Astrocyte (in vitro differentiated cells and primary cell): ENCODE measurements around the gene RBPJ. TPM values are rescaled to one million over a fixed set of nuclear protein-coding genes. Genes with fewer than 3 reads are reported as not detected.

ENCODE experiments used
- DNase-seq: peaks from one replicate; pipeline ENCODE4 v3.0.0-alpha.2; 2010; ENCODE audit warnings: low read depth
- FAIRE-seq: peaks from 2 replicates; lab custom pipeline; 2011; peaks lifted over from hg19 to GRCh38; lab: Jason Lieb, UNC
- H2AFZ ChIP-seq: 2 replicates; pipeline ENCODE4 v1.6.0; 2012; ENCODE audit warnings: low read depth, low read length, inconsistent platforms
- H3K27ac ChIP-seq: 2 replicates; pipeline ENCODE4 v1.5.1; 2011; ENCODE audit warnings: low read depth, low read length, inconsistent platforms
- H3K27me3 ChIP-seq: 2 replicates; pipeline ENCODE4 v1.6.0; 2011; ENCODE audit warnings: low read length, inconsistent platforms; ENCODE audit not compliant: insufficient read depth
- H3K36me3 ChIP-seq: 2 replicates; pipeline ENCODE4 v1.5.1; 2011; ENCODE audit warnings: low read length, inconsistent platforms; ENCODE audit not compliant: insufficient read depth
- H3K4me1 ChIP-seq: 2 replicates; pipeline ENCODE4 v1.5.1; 2011; ENCODE audit warnings: low read length, inconsistent platforms; ENCODE audit not compliant: insufficient read depth
- H3K4me2 ChIP-seq: 2 replicates; pipeline ENCODE4 v1.6.0; 2012; ENCODE audit warnings: low read length, inconsistent platforms
- H3K4me3 ChIP-seq: 2 replicates; pipeline ENCODE4 v1.5.1; 2011; ENCODE audit warnings: low read depth, mild to moderate bottlenecking, low read length, inconsistent platforms; ENCODE audit not compliant: insufficient read depth
- H3K79me2 ChIP-seq: 2 replicates; pipeline ENCODE4 v1.6.0; 2012; ENCODE audit warnings: mild to moderate bottlenecking, low read length, inconsistent platforms; ENCODE audit not compliant: insufficient read depth
- H3K9ac ChIP-seq: 2 replicates; pipeline ENCODE4 v1.6.0; 2012; ENCODE audit warnings: mild to moderate bottlenecking, low read length, inconsistent platforms
- H3K9me3 ChIP-seq: 2 replicates; pipeline ENCODE4 v1.5.1; 2012; ENCODE audit warnings: low read depth, mild to moderate bottlenecking, low read length, inconsistent platforms; ENCODE audit not compliant: insufficient read depth
- H4K20me1 ChIP-seq: 2 replicates; pipeline ENCODE4 v1.6.0; 2012; ENCODE audit warnings: low read length, inconsistent platforms; ENCODE audit not compliant: insufficient read depth
- H3K27ac Mint-ChIP-seq: one replicate; pipeline ENCODE4 v1.8.0; 2021; ENCODE audit warnings: mild to moderate bottlenecking, mixed read lengths; ENCODE audit not compliant: unreplicated experiment
- H3K27me3 Mint-ChIP-seq: one replicate; pipeline ENCODE4 v1.8.0; 2021; ENCODE audit warnings: low read depth, mixed read lengths; ENCODE audit not compliant: unreplicated experiment
- H3K36me3 Mint-ChIP-seq: one replicate; pipeline ENCODE4 v1.8.0; 2021; ENCODE audit warnings: low read depth, mixed read lengths; ENCODE audit not compliant: unreplicated experiment
- H3K4me1 Mint-ChIP-seq: one replicate; pipeline ENCODE4 v1.8.0; 2021; ENCODE audit warnings: low read depth, mixed read lengths; ENCODE audit not compliant: unreplicated experiment
- H3K4me3 Mint-ChIP-seq: one replicate; pipeline ENCODE4 v1.8.0; 2021; ENCODE audit warnings: mild to moderate bottlenecking, moderate library complexity, mixed read lengths; ENCODE audit not compliant: unreplicated experiment
- H3K9me3 Mint-ChIP-seq: one replicate; pipeline ENCODE4 v1.8.0; 2021; ENCODE audit warnings: mild to moderate bottlenecking, mixed read lengths; ENCODE audit not compliant: unreplicated experiment
- CTCF ChIP-seq: IDR thresholded peaks from 2 replicates; pipeline ENCODE4 v1.5.1; 2011; ENCODE audit warnings: low read depth, mild to moderate bottlenecking, inconsistent platforms, low read length, moderate library complexity; ENCODE audit not compliant: insufficient read depth
- EZH2 ChIP-seq: IDR thresholded peaks from 2 replicates; pipeline ENCODE4 v1.6.1; 2012; ENCODE audit warnings: mild to moderate bottlenecking, low read length, inconsistent platforms; ENCODE audit not compliant: insufficient read depth
- total RNA-seq: library from RNA; stranded (reverse); gene quantifications from 2 replicates; pipeline ENCODE4 v1.2.1, GENCODE V29; 2021

The RBPJ gene
- total RNA-seq, 1 donor from 2014 or later: 96.3 TPM

GRCh38 chr4:26272654-26273615, 47.9 kb upstream of the RBPJ start:
- Histone ChIP-seq H3K4me3 (no peak overlapping the region), H3K27me3 (no peaks in the 10 kb centered on the region), H3K27ac (no peak overlapping the region), H3K4me1 (no peaks in the 10 kb centered on the region), H3K9me3 (no peaks in the 10 kb centered on the region), H3K79me2 (no peaks in the 10 kb centered on the region), H3K4me2 (no peak overlapping the region), H3K36me3 (no peaks in the 10 kb centered on the region), H2AFZ (no peak overlapping the region), H4K20me1 (no peaks in the 10 kb centered on the region), H3K9ac (no peak overlapping the region)
- Mint-ChIP-seq H3K27ac (no peak overlapping the region), H3K4me1 (no peaks in the 10 kb centered on the region), H3K36me3 (no peaks in the 10 kb centered on the region), H3K9me3 (no peaks in the 10 kb centered on the region), H3K4me3 (no peak overlapping the region), H3K27me3 (no peaks in the 10 kb centered on the region)
- no peak for DNase-seq
- TF ChIP-seq EZH2 (no peak), CTCF (no peak)
- no peak for FAIRE-seq

GRCh38 chr4:26273616-26273980, 47.2 kb upstream of the RBPJ start:
- no peak overlapping the region for H3K9ac ChIP-seq
- Mint-ChIP-seq H3K27me3 (peaks cover under 1% of the 10 kb centered on the region), H3K9me3 (no peaks in the 10 kb centered on the region), H3K27ac (no peak overlapping the region), H3K36me3 (no peaks in the 10 kb centered on the region), H3K4me1 (no peaks in the 10 kb centered on the region), H3K4me3 (no peak overlapping the region)
- H2AFZ ChIP-seq: no peak overlapping the region
- no peak for DNase-seq
- H3K27ac ChIP-seq: no peak overlapping the region
- H3K4me1 ChIP-seq: no peaks in the 10 kb centered on the region
- no peak overlapping the region for H3K4me2 ChIP-seq
- TF ChIP-seq CTCF: no peak
- TF ChIP-seq EZH2: no peak
- no peaks in the 10 kb centered on the region for H3K36me3 ChIP-seq
- no peak for FAIRE-seq
- no peaks in the 10 kb centered on the region for H4K20me1 ChIP-seq
- H3K4me3 ChIP-seq: no peak overlapping the region
- no peaks in the 10 kb centered on the region for H3K27me3 ChIP-seq
- H3K9me3 ChIP-seq: no peaks in the 10 kb centered on the region
- H3K79me2 ChIP-seq: no peaks in the 10 kb centered on the region

DNA sequence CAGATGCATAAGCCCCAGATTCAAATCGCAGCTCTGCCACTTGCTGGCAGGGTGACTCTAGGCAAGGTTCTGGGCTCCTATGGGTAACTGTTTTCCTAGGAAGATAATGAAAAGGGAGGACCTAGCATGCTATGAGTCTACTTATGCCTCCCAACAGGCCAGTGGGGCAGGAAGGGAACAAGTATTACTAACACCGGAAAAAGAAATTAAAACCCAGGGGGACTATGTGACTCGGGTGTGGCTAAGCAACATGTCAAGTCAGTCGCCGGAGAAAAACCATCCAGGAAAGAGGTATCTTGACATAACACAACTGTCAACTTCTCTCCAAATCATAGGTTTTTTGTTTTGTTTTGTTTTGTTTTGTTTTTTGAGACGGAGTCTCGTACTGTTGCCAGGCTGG, 45.5 kb upstream of the RBPJ start:
- Histone ChIP-seq H3K9me3 (no peaks in the 10 kb centered on the region), H2AFZ (no peak overlapping the region), H4K20me1 (no peaks in the 10 kb centered on the region), H3K4me2 (no peak overlapping the region), H3K4me1 (no peaks in the 10 kb centered on the region), H3K9ac (no peak overlapping the region), H3K79me2 (no peaks in the 10 kb centered on the region), H3K27ac (no peak overlapping the region), H3K36me3 (no peaks in the 10 kb centered on the region), H3K4me3 (no peak overlapping the region), H3K27me3 (no peaks in the 10 kb centered on the region)
- H3K9me3 Mint-ChIP-seq: no peaks in the 10 kb centered on the region
- no peak for DNase-seq
- H3K4me3 Mint-ChIP-seq: no peak overlapping the region
- H3K36me3 Mint-ChIP-seq: no peaks in the 10 kb centered on the region
- FAIRE-seq: no peak
- H3K27ac Mint-ChIP-seq: no peak overlapping the region
- H3K27me3 Mint-ChIP-seq: peaks cover 3% of the 10 kb centered on the region
- TF ChIP-seq EZH2 (no peak), CTCF (no peak)
- no peaks in the 10 kb centered on the region for H3K4me1 Mint-ChIP-seq
